ENCODE data around the gene SCUBE1.

The SCUBE1 gene

GRCh38 chr22:43256976-43257545 is 86.1 kb downstream of the SCUBE1 start:
- DNase-seq = no peak

GRCh38 chr22:43256569-43256968 is 86.6 kb downstream of the SCUBE1 start:
- no peak for DNase-seq

- DNase-seq = no peak
Observed at GRCh38 chr22:43255299-43255698, 87.9 kb downstream of the SCUBE1 start.

- no peak for DNase-seq
Observed at GRCh38 chr22:43253839-43254238, 89.3 kb downstream of the SCUBE1 start.

- DNase-seq = no peak
Observed at GRCh38 chr22:43252319-43252718, 90.9 kb downstream of the SCUBE1 start.

- DNase-seq = no peak
Observed at GRCh38 chr22:43249789-43250471, 93.2 kb downstream of the SCUBE1 start.

GRCh38 chr22:43247546-43248260 is 95.5 kb downstream of the SCUBE1 start:
- no peak for DNase-seq

GRCh38 chr22:43246188-43246587 is 97.0 kb downstream of the SCUBE1 start:
- no peak for DNase-seq

- no peak for DNase-seq
Observed at GRCh38 chr22:43245717-43246116, 97.5 kb downstream of the SCUBE1 start.

- no peak for DNase-seq
Observed at GRCh38 chr22:43244803-43245527, 98.2 kb downstream of the SCUBE1 start.

- DNase-seq = no peak
Observed at GRCh38 chr22:43244402-43244801, 98.8 kb downstream of the SCUBE1 start.

- no peak for DNase-seq
Observed at GRCh38 chr22:43243324-43243723, 99.8 kb downstream of the SCUBE1 start.

- DNase-seq = no peak
Observed at GRCh38 chr22:43242627-43243026, 100.5 kb downstream of the SCUBE1 start.

- DNase-seq = no peak
Observed at GRCh38 chr22:43241699-43242386, 101.3 kb downstream of the SCUBE1 start.

- DNase-seq = no peak
Observed at GRCh38 chr22:43241138-43241597, 102.0 kb downstream of the SCUBE1 start.

GRCh38 chr22:43240614-43241013 is 102.6 kb downstream of the SCUBE1 start:
- DNase-seq = no peak

GRCh38 chr22:43239956-43240355 is 103.2 kb downstream of the SCUBE1 start:
- DNase-seq = no peak

- no peak for DNase-seq
Observed at GRCh38 chr22:43239193-43239780, 103.9 kb downstream of the SCUBE1 start.

- DNase-seq = no peak
Observed at GRCh38 chr22:43238526-43239006, 104.6 kb downstream of the SCUBE1 start.

- DNase-seq = no peak
Observed at GRCh38 chr22:43237280-43237679, 105.9 kb downstream of the SCUBE1 start.

- DNase-seq = no peak
Observed at GRCh38 chr22:43236411-43237166, 106.6 kb downstream of the SCUBE1 start.
